Mesothelial cell of epicardium (in vitro differentiated cells): ENCODE data around the gene PRAF2. TPM values are rescaled to one million over a fixed set of nuclear protein-coding genes. Genes with fewer than 3 reads are reported as not detected.

Source experiments
- DNase-seq, 2 experiments: peaks; one replicate each; pipeline ENCODE4 v3.0.0; 2021; ENCODE audit warnings: low spot score in 2 of 2; ENCODE audit not compliant: unreplicated experiment in 2 of 2
- H3K27ac Mint-ChIP-seq: 2 replicates; pipeline ENCODE4 v1.8.0; 2021; ENCODE audit warnings: mixed read lengths
- H3K27me3 Mint-ChIP-seq: 2 replicates; pipeline ENCODE4 v1.8.0; 2021; ENCODE audit warnings: low read depth, mixed read lengths
- H3K36me3 Mint-ChIP-seq: 2 replicates; pipeline ENCODE4 v1.8.0; 2021; ENCODE audit warnings: mixed read lengths
- H3K4me1 Mint-ChIP-seq: 2 replicates; pipeline ENCODE4 v1.8.0; 2021; ENCODE audit warnings: mixed read lengths
- H3K4me3 Mint-ChIP-seq: 2 replicates; pipeline ENCODE4 v1.8.0; 2021; ENCODE audit warnings: mild to moderate bottlenecking, moderate library complexity, mixed read lengths
- H3K9me3 Mint-ChIP-seq: 2 replicates; pipeline ENCODE4 v1.8.0; 2021; ENCODE audit warnings: mixed read lengths
- total RNA-seq: library from RNA; stranded (reverse); gene quantifications from 3 replicates; pipeline ENCODE4 v1.2.1, GENCODE V29; 2021
- TF ChIP-seq, protein P1 (sequence below): fragments of 200-600 bp; sonication (generic); IDR thresholded peaks from one replicate; pipeline ENCODE4 v1.5.0; 2021; ENCODE audit warnings: antibody characterized with exemption; ENCODE audit not compliant: unreplicated experiment

Gene PRAF2
- total RNA-seq, 1 donor from 2014 or later, result 31.7 TPM

DNA sequence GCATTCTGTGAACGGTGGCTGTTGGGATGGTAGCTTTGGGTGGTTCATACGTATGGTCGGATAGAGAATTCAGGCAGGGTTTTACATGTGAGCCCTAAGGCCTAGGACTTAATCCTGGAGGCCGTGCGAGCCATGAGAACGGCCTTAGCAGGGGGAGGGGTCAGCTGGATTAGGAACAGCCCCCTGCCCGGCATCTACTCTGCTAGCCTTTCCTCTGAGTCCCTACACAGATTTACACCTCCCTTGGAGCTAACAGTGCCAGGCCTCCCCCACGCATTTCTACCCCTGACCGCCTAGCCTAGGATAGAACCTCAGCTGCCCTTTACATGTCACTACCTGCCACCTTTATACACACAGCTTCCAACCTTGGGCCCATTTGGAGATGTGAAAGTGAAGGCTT is 7.1 kb downstream of the PRAF2 start:
- Mint-ChIP-seq H3K27me3 (no peaks in the 10 kb centered on the region), H3K4me3 (no peak overlapping the region), H3K4me1 (no peaks in the 10 kb centered on the region), H3K27ac (no peak overlapping the region), H3K9me3 (no peaks in the 10 kb centered on the region), H3K36me3 (peaks cover 5% of the 10 kb centered on the region)
- TF ChIP-seq, protein P1, sequence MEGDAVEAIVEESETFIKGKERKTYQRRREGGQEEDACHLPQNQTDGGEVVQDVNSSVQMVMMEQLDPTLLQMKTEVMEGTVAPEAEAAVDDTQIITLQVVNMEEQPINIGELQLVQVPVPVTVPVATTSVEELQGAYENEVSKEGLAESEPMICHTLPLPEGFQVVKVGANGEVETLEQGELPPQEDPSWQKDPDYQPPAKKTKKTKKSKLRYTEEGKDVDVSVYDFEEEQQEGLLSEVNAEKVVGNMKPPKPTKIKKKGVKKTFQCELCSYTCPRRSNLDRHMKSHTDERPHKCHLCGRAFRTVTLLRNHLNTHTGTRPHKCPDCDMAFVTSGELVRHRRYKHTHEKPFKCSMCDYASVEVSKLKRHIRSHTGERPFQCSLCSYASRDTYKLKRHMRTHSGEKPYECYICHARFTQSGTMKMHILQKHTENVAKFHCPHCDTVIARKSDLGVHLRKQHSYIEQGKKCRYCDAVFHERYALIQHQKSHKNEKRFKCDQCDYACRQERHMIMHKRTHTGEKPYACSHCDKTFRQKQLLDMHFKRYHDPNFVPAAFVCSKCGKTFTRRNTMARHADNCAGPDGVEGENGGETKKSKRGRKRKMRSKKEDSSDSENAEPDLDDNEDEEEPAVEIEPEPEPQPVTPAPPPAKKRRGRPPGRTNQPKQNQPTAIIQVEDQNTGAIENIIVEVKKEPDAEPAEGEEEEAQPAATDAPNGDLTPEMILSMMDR, result no peak
- DNase-seq, result no peak

- no peak overlapping the region for H3K4me3 Mint-ChIP-seq
- no peaks in the 10 kb centered on the region for H3K27me3 Mint-ChIP-seq
- peaks cover 9% of the 10 kb centered on the region for H3K36me3 Mint-ChIP-seq
- no peak for DNase-seq
- H3K27ac Mint-ChIP-seq, result no peak overlapping the region
- TF ChIP-seq, protein P1, result no peak
- H3K9me3 Mint-ChIP-seq, result no peaks in the 10 kb centered on the region
- no peaks in the 10 kb centered on the region for H3K4me1 Mint-ChIP-seq
These were observed 7.5 kb downstream of the PRAF2 start for GRCh38 chrX:49066278-49066677.

GRCh38 chrX:49064735-49065134 is 9.1 kb downstream of the PRAF2 start:
- Mint-ChIP-seq H3K4me3 (no peak overlapping the region), H3K4me1 (peaks cover 2% of the 10 kb centered on the region), H3K27me3 (no peaks in the 10 kb centered on the region), H3K9me3 (no peaks in the 10 kb centered on the region), H3K27ac (no peak overlapping the region), H3K36me3 (peaks cover 9% of the 10 kb centered on the region)
- TF ChIP-seq, protein P1, result no peak
- DNase-seq, result no peak

GRCh38 chrX:49064303-49064702 is 9.5 kb downstream of the PRAF2 start:
- TF ChIP-seq, protein P1, result no peak
- Mint-ChIP-seq H3K27ac (no peak overlapping the region), H3K27me3 (no peaks in the 10 kb centered on the region), H3K36me3 (peaks cover 9% of the 10 kb centered on the region), H3K9me3 (no peaks in the 10 kb centered on the region), H3K4me3 (no peak overlapping the region), H3K4me1 (peaks cover 4% of the 10 kb centered on the region)
- DNase-seq, result no peak

DNA sequence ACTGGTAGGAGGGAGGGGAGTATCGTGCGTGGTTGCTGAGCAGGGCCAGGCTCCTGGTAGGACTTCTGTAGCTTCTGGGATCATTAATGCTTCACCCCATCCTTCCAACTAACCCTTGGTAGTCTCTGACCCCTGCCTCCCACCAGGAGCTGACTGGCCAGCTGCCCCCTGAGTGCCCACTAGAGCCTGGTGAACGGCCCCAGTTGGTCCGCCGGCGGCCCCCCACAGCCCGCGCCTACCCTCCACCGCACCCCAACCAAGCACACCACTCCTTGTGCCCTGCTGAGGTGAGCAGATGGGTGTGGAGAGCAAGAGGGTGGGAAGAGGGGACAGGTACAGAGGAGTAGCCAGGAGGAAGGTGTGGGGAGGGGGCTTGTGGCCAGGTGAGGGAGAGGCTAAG is 10.1 kb downstream of the PRAF2 start:
- no peak overlapping the region for H3K27ac Mint-ChIP-seq
- peaks cover 9% of the 10 kb centered on the region for H3K36me3 Mint-ChIP-seq
- DNase-seq, result no peak
- no peaks in the 10 kb centered on the region for H3K9me3 Mint-ChIP-seq
- no peaks in the 10 kb centered on the region for H3K27me3 Mint-ChIP-seq
- TF ChIP-seq, protein P1, result no peak
- H3K4me3 Mint-ChIP-seq, result no peak overlapping the region
- H3K4me1 Mint-ChIP-seq, result peaks cover 5% of the 10 kb centered on the region

DNA sequence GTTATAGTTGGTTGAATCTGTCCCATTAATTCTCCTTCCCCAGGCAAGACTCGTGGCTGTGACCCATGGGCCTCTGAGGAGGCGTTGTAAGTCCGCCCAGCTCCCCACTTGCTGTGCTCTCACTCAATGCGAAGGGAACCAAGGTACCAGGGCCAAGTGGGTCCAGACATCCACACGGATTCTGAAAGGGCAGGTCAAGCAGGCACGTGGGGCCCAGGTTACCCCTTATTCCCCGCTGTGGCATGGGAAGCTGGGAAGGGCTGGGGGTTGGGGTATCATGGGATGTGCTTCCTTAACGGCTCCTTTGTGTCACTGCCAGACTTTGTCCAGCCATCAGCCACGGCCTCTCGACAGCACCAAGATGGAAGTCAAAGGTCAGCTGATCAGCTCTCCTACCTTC is 11.9 kb downstream of the PRAF2 start:
- no peak overlapping the region for H3K27ac Mint-ChIP-seq
- DNase-seq, result no peak
- TF ChIP-seq, protein P1, result no peak
- H3K4me1 Mint-ChIP-seq, result peaks cover 5% of the 10 kb centered on the region
- H3K36me3 Mint-ChIP-seq, result peaks cover 9% of the 10 kb centered on the region
- H3K9me3 Mint-ChIP-seq, result no peaks in the 10 kb centered on the region
- H3K27me3 Mint-ChIP-seq, result no peaks in the 10 kb centered on the region
- H3K4me3 Mint-ChIP-seq, result no peak overlapping the region
